SU-DHL-6 (cell line): ENCODE results near the gene TES.

Source experiments
- EZH2phosphoT487 ChIP-seq: fragments of 200-600 bp; sonication (generic), shearing (Covaris generic); conservative IDR thresholded peaks from 2 replicates; pipeline ENCODE4 v1.6.1; 2018; ENCODE audit warnings: mild to moderate bottlenecking, antibody characterized with exemption, low read length, moderate library complexity, mixed read lengths
- TF ChIP-seq, protein P1 (sequence below): fragments of 200-600 bp; sonication (generic); IDR thresholded peaks from one replicate; pipeline ENCODE4 v1.5.1; 2017; ENCODE audit warnings: antibody characterized with exemption, mild to moderate bottlenecking, low read length, moderate library complexity; ENCODE audit not compliant: insufficient read depth, poor library complexity, severe bottlenecking

DNA sequence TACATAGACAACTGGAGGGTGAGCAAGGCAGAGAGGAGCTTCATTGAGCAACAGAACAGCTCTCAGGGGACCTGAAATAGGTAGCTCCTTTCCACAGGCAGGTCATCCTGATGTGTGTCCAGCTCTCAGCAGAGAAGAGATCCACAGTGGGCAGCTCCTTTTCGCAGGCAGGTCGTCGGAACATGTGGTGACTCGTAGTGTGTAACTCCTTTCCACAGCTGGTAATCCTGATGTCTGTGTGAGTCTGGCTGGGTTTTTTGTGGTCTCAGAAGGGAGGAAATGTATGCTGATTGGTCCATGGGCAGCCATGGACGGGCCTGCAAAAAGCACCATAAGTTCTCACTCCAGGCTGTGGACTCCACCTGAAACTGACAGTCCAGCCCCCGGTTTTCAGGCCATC lies 24.4 kb upstream of the TES start:
- TF ChIP-seq, protein P1, sequence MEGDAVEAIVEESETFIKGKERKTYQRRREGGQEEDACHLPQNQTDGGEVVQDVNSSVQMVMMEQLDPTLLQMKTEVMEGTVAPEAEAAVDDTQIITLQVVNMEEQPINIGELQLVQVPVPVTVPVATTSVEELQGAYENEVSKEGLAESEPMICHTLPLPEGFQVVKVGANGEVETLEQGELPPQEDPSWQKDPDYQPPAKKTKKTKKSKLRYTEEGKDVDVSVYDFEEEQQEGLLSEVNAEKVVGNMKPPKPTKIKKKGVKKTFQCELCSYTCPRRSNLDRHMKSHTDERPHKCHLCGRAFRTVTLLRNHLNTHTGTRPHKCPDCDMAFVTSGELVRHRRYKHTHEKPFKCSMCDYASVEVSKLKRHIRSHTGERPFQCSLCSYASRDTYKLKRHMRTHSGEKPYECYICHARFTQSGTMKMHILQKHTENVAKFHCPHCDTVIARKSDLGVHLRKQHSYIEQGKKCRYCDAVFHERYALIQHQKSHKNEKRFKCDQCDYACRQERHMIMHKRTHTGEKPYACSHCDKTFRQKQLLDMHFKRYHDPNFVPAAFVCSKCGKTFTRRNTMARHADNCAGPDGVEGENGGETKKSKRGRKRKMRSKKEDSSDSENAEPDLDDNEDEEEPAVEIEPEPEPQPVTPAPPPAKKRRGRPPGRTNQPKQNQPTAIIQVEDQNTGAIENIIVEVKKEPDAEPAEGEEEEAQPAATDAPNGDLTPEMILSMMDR, result no peak
- no peak for TF ChIP-seq EZH2phosphoT487
